IPS-NIHi11 (cell line): ENCODE data around the gene CT47C1.
"Not testable (repeated sequence)": the region's sequence is repeated elsewhere in the genome, so short reads cannot be mapped to it uniquely, and the experiment has no call there.

ENCODE experiments used
- DNase-seq: peaks from one replicate; pipeline ENCODE4 v3.0.0; 2012; ENCODE audit warnings: mixed read lengths, low spot score

Gene CT47C1

DNA sequence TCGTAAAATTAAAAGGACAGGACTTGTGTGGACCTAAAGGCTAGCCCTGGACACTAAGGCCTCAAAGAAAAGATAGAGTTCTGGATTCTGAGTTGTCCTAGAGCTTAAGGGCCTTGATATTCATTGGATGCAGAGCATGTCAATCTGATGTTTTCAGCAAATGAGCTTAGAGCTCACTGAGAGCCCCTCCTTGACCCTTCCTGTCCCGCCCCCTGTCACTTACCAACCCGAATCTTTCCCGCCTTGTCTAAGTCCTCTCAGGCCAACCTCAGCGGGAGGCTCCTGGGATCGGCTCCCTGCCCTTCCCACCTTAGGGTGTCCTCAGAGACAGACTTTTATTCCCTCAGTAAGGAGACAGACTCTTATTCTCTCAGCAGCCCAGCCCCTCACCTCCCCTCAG lies at the start of gene CT47C1:
Gene CT47C1 (plus strand): TSS at position 250 of the 400 bp plus-strand sequence. CDS start 233 bp downstream, outside the sequence.
- no peak for DNase-seq

DNA sequence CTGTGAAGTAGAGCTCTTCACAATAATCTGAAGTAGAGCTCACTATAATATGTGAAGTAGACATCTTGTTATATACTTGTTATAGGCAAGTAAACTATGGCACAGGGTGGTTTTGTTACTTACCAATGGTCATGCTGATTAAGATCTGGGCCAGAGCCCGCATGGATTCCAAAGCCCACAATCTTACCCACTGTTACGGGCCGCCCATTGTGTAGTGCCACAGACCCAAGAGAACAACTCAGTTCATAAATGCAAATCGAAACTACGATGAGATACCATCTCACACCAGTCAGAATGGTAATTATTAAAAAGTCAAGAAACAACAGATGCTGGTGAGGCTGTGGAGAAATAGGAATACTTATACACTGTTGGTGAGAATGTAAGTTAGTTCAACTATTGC lies 46.9 kb upstream of the CT47C1 start:
- no peak for DNase-seq

DNA sequence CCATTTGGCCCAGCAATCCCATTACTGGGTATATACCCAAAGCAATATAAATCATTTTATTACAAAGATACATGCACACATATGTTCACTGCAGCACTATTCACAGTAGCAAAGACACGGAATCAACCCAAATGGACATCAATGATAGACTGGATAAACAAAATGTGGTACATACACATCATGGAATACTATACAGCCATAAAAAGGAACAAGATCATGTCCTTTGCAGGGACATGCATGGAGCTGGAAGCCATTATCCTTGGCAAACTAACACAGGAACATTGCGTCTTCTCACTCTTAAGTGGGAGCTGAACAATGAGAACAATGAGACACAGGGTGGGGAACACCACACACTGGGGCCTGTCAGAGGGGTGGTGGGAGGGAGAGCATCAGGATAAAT lies 46.4 kb upstream of the CT47C1 start:
- not testable (repeated sequence) for DNase-seq

DNA sequence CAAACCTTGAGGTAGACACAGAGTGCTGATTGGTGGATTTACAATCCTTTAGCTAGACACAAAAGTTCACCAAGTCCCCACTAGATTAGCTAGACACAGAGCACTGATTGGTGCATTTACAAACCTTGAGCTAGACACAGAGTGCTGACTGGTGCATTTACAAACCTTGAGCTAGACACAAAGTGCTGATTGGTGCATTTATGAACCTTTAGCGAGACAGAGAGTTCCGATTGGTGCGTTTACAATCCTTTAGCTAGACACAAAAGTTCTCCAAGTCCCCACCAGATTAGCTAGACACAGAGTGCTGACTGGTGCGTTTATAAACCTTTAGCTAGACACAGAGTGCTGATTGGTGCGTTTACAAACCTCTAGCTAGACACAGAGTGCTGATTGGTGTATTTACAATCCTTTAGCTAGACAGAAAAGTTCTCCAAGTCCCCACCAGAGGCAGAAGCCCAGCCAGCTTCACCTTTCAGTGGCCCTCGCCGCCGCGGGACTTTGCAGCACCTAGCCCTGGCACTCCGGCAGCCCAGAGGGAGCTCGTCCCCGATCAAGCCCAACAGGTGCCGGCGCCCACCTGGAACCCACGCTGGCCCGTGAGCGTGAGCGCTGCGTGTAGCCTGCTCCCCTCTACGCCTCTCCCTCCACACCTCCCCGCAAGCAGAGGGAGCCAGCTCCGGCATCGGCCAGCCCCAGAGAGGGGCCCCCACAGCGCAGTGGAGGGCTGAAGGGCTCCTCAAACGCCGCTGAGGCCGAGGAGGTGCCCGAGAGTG lies 44.6 kb upstream of the CT47C1 start:
- not testable (repeated sequence) for DNase-seq

GRCh38 chrX:119028733-119029330 lies 44.0 kb upstream of the CT47C1 start:
- DNase-seq = no peak

DNA sequence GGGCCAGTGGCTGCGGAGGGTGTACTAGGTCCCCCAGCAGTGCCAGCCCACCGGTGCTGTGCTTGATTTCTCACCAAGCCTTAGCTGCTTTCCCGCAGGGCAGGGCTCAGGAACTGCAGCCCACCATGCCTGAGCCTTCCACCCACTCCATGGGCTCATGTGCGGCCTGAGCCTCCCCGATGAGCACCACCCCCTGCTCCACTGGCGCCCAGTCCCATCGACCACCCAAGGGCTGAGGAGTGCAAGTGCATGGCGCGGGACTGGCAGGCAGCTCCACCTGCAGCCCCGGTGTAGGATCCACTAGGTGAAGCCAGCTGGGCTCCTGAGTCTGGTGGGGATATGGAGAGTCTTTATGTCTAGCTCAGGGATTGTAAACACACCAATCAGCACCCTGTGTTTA lies 43.1 kb upstream of the CT47C1 start:
- not testable (repeated sequence) for DNase-seq

GRCh38 chrX:119030990-119031389 lies 41.8 kb upstream of the CT47C1 start:
- DNase-seq = no peak

DNA sequence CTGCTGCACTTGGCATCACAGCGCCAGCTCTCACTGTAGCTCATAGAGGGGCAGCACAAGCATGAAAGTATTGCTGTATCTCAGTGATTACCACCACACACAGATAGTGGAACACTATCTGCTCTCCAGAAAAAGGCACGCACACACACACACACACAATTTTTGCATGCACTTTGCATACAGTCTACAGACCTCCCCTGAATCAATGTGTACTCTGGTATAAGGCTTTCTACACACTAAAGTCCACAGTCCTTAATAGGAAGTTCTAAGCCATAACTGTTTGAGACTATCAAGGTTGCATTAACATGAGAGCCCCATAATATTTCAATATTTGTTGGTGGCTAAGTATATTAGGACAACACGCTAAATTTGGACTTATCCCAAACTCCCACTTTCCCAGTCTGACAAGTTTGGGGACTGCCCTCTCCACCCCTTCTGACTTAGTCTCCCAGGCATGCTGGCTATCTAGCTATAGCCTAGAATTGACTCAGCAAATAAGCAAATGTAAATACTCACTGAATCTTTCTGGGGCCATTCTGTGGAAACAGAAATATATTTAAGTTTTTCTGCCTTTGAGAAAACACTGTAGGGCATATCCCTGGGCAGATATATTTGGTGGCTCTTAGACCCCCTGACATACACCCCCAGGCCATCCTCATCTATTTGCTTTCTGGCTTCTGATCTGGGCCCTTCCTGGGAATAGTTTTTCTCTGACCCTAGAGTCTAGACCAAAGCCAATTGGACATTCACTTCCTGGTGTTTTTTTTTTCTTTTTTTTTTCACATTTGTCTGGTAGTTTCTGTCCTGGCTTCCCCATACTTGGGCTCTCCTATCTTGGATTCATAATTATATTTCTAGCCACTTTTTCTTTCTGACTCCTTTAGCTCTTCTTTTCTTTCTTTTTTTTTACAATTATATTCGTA lies 36.4 kb upstream of the CT47C1 start:
- no peak for DNase-seq

GRCh38 chrX:119040432-119040831 lies 32.4 kb upstream of the CT47C1 start:
- DNase-seq = no peak

GRCh38 chrX:119041175-119041574 lies 31.6 kb upstream of the CT47C1 start:
- DNase-seq = no peak

DNA sequence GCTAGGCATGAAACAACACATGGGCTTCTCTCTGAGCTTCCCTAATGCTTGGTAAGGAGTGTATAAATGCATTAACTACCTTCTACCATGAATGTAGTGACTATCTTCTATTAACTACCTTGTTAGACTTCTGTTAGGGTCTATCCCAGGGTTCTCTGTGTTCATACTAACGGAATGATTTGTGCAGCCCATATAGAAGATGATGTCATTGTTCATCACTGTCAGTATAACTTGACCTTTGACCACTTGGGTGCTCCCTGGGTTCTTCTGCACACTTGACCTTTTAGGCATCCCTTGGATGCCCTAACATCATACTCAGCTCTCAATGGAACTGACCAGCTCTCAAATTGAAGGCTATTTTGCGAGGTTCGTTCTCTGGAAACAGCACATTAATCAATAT lies 30.8 kb upstream of the CT47C1 start:
- no peak for DNase-seq

- no peak for DNase-seq
These were observed 29.8 kb upstream of the CT47C1 start for GRCh38 chrX:119042996-119043395.

DNA sequence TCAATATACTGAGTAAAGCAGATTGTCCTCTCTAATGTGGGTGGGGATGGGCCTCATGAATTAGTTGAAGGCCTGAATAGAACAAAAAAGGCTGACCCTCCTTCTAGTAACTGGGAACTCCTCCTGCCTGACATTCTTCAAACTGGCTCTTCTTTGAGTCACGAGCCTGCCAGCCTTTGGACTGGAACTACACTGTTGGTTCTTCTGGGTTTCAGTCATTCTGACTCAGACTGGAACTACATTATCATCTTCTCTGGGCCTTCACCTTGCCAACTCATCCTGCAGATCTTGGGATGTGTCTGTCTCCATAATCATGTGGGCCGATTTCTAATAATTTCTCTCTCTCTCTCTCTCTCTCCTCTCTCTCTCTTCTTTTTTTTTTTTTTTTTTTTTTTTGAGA lies 26.9 kb upstream of the CT47C1 start:
- no peak for DNase-seq

DNA sequence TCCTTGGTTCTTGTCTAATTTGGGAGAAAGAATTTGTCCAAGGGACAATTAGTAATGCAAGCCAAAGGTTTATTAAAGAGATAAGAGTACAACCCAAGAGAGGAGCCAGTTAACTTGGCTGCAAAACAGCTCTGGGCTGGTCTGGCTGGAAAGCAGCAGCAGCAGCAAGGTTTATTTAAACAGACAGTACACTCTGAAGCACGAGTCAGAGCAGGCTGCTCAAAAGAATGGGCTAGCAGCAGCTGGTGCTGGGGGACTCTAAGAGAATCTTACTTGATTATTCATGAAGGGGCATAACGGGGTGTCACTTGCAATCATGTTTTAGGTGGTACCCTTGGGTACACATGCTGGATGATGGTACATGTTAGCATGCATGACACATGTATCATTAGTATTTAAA lies 17.1 kb upstream of the CT47C1 start:
- no peak for DNase-seq

GRCh38 chrX:119062750-119063374 lies 9.9 kb upstream of the CT47C1 start:
- DNase-seq = peak; percentile 55

DNA sequence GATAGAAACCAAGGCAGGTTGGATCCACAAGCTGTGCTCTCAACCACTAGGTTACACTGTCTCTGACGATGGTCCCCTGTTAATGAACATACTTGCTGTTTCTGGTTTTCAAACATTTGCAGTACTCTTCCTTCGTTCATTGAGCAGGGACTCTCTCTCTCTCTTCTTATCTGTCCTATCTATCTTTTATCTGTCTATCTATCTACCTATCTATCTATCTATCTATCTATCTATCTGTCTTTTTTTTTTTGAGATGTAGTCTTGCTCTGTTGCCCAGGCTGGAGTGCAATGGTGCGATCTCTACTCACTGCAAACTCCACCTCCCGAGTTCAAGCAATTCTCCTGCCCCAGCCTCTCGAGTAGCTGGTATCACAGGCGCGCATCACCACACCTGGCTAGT lies 9.4 kb upstream of the CT47C1 start:
- no peak for DNase-seq

DNA sequence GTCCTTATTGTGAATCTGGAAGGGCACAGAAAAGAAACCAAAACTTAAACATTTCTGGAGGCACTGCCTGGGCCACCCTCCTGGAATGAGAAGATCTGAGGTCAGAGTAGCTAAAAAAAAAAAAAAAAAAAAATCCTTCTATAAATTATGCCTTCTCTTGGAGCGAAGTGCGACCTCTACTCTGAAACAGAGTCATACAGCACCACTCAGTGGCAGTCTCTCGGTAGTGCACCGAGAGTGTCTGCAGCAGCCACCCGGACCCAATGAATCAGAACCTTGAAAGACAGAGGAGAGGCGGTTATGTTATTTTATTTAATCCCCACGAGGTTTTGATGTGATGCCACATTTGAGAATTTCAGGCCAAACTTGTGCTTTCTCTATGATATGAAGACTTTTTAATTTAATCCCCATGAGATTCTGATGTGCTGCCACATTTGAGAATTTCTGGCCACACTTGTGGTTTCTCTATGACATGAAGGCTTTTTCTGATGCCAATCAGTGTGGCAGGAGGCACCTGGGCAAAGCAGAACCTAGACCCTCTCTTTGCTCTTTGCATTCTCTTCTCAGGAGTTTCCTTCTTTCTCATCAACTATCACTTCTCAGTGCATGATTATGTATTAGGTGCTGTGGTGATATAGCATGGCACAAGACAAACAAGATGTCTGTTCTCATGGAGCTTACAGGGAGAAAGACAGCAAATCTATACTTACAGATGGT lies 5.6 kb upstream of the CT47C1 start:
- DNase-seq = peak; percentile 55

DNA sequence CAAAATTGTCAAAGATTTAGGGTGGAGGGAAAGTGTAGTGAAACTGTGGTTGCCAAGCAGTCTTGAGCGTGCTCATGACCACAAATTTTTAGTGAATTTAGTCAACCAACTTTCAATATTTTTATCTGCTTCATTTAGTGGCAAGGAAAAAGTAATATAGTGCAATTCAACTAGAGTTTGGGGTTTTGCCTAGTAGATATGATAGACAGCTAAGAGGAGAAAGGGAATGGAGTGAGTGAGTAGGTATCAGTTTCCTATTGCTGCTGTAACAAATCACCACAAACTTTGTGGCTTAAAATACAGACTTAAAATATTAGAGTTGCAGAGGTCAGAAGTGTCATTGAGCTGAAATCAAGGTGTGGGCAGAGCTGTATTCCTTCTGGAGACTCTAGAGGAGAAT lies 3.7 kb upstream of the CT47C1 start:
- no peak for DNase-seq

GRCh38 chrX:119069762-119070161 lies 3.0 kb upstream of the CT47C1 start:
- no peak for DNase-seq

DNA sequence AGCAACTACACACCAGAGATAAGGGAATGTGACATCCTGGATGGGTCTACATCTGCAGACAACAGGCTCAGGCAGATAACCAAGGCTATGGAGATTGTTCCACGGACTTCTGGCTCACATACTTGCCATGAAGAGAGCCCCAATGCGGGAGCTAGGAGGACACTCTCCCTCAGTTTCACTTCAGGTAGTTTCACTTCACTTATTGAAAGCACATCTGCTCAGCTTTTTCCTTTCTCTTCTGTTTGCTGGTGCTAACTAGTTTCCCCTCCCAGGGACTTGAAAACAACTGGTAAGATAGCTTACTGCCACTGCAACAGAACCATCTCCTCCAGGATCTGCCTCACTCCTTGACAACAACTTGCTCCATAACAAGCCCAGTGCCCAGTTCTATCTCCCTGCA lies 1.4 kb upstream of the CT47C1 start:
- DNase-seq = no peak

DNA sequence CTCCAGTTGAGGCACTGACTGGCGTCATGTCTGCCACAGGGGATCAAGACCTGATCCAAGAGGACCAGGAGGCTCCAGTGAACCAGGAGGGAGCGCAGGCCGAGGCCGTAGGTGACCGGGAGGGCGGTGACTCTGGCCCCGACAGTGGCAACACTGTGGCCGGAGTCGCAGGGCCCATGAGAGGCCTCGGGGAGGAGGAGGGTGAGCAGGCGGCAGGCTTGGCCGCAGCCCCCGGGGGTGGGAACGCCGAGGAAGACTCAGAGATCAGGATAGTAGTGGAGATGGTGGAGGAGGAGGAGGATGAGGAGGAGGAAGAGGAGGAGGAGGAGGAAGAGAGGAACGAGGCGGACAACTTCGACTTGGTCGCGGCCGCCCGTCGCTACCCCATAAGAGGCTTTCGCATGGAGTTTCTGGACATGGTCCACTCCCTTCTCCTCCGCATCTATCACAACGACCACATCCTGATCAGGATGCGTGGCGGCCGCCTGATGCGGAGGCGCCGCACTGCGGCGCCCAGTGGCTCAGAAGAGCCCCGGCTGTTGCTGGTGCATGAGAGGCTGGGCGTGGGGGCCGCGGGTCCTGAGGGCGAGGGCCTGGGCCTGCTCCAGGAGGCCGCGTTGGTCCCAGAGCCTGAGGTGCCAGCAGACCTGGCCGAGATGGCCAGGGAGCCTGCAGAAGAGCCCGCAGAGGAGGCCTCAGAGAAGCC lies 560 bp downstream of the CT47C1 start:
- no peak for DNase-seq
